PFSK-1 (cell line): ENCODE measurements around the gene OCIAD2.

Source experiments
- FOXP2 ChIP-seq: optimal IDR thresholded peaks from 2 replicates; pipeline ENCODE3; 2011; ENCODE audit warnings: borderline replicate concordance, control low read depth, inconsistent platforms; ENCODE audit not compliant: insufficient read depth; ENCODE audit errors: extremely low read length, extremely low read depth
- POLR2AphosphoS5 ChIP-seq: IDR thresholded peaks from 2 replicates; pipeline ENCODE4 v1.6.1; 2012; ENCODE audit warnings: low read depth, mild to moderate bottlenecking, control low read depth, low read length, moderate library complexity
- SIN3A ChIP-seq: IDR thresholded peaks from 2 replicates; pipeline ENCODE4 v1.6.1; 2012; ENCODE audit warnings: mild to moderate bottlenecking, low read length, moderate library complexity, borderline replicate concordance; ENCODE audit not compliant: insufficient read depth
- TAF1 ChIP-seq: IDR thresholded peaks from 2 replicates; pipeline ENCODE4 v1.6.1; 2012; ENCODE audit warnings: low read length, control low read depth, borderline replicate concordance; ENCODE audit not compliant: insufficient read depth
- TF ChIP-seq, protein P1 (sequence below), 2 experiments: IDR thresholded peaks; 2 replicates each; pipeline versions ENCODE4 v1.6.1 to v1.8.0; 2011 to 2012; ENCODE audit warnings: low read depth in 2 of 2, low read length in 2 of 2, control low read depth in 1 of 2, inconsistent platforms in 1 of 2, mild to moderate bottlenecking in 1 of 2, moderate library complexity in 1 of 2; ENCODE audit not compliant: insufficient read depth in 1 of 2

DNA sequence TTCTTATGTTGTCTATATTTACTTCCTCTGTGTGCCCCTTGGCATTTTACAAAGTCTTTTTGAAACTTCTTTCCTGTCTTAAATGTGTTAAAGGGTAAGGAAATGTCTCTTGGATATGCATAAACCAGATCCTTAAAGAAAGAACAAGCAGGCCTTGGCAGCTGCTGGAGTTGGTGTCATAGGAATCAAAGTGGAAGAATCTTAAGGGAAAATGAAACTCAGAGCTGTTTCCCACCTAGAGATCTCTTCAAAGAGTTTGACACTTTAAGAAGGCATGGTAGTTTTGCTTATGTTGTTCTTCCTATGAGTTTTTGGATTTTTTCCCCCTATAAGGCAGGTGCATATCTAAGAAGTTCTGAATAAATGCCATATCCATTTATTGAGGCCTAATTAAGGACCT is 42.5 kb upstream of the OCIAD2 start:
- TF ChIP-seq, protein P1, sequence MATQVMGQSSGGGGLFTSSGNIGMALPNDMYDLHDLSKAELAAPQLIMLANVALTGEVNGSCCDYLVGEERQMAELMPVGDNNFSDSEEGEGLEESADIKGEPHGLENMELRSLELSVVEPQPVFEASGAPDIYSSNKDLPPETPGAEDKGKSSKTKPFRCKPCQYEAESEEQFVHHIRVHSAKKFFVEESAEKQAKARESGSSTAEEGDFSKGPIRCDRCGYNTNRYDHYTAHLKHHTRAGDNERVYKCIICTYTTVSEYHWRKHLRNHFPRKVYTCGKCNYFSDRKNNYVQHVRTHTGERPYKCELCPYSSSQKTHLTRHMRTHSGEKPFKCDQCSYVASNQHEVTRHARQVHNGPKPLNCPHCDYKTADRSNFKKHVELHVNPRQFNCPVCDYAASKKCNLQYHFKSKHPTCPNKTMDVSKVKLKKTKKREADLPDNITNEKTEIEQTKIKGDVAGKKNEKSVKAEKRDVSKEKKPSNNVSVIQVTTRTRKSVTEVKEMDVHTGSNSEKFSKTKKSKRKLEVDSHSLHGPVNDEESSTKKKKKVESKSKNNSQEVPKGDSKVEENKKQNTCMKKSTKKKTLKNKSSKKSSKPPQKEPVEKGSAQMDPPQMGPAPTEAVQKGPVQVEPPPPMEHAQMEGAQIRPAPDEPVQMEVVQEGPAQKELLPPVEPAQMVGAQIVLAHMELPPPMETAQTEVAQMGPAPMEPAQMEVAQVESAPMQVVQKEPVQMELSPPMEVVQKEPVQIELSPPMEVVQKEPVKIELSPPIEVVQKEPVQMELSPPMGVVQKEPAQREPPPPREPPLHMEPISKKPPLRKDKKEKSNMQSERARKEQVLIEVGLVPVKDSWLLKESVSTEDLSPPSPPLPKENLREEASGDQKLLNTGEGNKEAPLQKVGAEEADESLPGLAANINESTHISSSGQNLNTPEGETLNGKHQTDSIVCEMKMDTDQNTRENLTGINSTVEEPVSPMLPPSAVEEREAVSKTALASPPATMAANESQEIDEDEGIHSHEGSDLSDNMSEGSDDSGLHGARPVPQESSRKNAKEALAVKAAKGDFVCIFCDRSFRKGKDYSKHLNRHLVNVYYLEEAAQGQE (IDR thresholded peaks at IDR 0.05; ENCODE audit: insufficient read depth in 1 of 2, low read depth in 2 of 2, low read length in 2 of 2), result no peak
- TF ChIP-seq POLR2AphosphoS5 (no peak), TAF1 (no peak), SIN3A (no peak), FOXP2 (no peak)
